Activated effector memory CD4-positive, alpha-beta T cell treated with anti-CD3 and anti-CD28 coated beads, Interleukin-2, amount 50 U/mL, for 16 hours (primary cell): ENCODE results near the gene CDR2L.
"Not testable (repeated sequence)": the region's sequence is repeated elsewhere in the genome, so short reads cannot be mapped to it uniquely, and the experiment has no call there.

Source experiments
- DNase-seq: peaks from one replicate; pipeline ENCODE4 v3.0.0-alpha.2; 2020

CDR2L gene

GRCh38 chr17:74960570-74961342 lies 26.7 kb upstream of the CDR2L start:
- peak; percentile 83 for DNase-seq

DNA sequence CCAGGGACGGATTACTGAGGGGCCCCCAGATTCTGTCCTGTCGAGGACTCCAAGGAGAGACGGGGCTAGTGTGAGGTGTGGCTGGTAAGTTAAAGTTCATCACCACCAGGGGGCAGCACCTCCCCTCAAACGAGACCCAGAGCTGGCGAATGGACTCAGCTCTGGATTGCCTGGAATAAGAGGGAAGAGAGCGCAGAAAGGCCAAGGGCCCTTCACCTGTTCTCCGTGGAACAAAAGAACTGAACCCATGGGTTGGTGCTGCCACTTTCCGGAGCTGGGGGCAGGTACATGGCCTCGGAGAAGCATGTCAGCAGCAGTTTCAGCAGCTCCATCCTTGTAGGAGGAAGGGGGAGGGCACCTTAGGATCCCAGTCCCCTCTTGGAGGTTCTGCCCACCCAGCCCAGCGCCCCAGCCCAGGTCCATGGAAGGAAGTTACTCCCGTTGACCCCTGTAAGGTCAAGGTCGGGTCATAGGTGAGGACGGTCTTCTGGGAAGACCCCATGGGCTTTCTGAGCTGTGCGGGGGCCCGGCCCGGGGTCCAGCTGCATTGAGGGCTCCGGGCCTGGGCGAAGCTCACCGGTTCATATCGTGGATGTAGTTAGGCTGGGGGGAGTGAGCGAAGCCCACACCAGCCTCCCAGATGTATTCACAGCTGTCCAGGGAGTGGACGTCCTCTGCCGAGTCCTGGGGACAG lies 25.6 kb upstream of the CDR2L start:
- DNase-seq: peak; percentile 93

DNA sequence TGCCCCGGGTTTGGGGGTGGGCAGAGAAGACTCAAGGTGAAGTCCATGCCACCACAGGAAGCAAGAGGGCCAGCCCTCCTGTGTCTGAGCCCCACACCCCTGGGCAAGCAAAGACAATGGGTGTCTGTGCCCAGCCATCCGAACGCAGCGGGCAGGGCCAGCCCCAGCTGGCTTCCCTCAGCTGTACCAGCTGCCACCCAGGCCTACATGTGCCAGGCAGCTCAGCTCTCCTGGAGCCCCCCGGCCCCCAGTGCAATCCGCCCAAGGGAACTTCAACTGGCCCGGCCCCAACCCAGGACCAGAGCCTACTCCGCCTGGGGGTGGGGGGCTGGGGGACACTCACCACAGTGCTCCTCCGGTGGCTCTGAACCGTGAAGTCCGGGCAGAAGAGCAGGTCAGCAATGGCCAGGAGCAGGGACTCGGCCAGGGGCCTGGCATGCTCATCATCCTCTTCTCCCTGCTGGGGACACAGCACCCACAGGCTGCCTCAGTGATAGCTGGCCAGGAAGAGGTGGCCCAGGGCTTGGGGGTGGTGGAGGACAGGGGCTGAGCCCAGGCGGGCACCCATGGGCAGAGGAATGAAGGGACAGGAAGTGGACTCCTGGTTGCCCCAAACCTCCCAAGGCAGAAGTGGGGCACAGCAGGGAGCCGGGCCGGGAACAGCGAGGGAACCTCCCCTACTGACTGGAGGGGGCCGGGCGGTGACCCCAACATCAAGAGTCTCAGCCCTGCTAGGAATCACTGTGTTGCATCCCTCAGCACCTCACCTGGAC lies 24.6 kb upstream of the CDR2L start:
- no peak for DNase-seq

- DNase-seq: no peak
These were observed 23.8 kb upstream of the CDR2L start for GRCh38 chr17:74963656-74964055.

DNA sequence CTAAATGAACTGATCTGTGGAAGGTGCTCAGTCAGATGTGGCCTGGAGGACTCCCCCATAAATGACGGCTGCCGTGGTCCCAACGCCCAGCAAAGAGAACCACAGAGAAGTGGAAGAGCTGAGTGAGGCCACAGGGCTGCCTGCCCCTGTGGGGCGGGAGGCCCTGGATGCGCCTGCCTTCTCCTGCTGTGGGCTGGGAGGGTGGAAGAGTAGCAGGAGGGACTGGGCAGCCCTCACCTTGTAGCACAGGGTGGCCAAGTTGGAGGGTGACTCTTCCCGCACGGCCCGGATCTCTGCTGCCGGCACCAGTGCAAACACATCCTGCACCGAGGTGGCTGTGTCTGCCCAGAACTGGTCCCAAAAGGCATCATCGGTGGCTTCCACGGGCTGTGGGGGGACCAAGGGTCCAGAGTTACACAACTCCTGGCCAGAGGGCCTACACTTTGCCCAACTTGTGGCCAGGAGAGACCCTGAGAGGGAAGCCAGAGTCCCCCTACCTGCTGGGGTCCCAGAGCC lies 23.1 kb upstream of the CDR2L start:
- no peak for DNase-seq

- DNase-seq: no peak
These were observed 22.3 kb upstream of the CDR2L start for GRCh38 chr17:74964988-74965622.

DNA sequence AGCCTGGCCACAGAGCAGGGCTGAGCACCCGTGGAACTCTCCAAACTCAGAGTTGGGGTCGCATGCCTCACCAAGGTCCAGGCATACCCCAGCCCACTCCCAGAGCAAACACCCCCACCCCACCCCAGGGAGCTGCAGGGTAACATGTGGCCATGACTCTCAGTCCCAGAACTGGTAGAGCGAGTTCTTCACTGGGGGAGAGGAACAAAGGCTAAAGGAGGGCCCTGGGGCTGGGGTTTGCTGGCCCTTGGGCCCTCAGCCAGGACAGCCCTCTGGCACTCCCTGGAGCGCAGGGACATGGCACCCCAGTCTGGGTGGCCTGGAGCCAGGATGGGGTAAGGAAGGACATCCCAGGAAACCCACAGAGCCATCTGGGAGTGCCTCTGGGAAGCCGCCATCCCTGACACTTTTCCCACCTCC lies 19.1 kb upstream of the CDR2L start:
- DNase-seq: no peak

DNA sequence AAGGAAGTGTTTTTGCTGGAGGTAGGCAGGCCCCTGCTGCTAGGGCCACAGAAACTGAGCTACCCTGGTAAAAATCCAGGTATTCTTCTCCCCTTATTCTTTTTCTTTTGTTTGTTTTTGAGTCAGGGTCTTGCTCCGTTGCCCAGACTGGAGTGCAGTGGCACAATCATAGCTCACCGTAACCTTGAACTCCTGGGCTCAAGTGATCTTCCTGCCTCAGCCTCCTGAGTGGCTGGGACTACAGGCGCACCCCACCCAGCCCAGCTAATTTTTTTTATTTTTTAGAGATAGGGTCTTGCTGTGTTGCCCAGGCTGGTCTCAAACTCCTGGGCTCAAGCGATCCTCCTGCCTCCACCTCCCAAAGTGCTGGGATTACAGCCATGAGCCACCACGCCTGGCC lies 17.9 kb upstream of the CDR2L start:
- DNase-seq: not testable (repeated sequence)

GRCh38 chr17:74970395-74970794 lies 17.0 kb upstream of the CDR2L start:
- no peak for DNase-seq

GRCh38 chr17:74971069-74971841 lies 16.2 kb upstream of the CDR2L start:
- no peak for DNase-seq

- no peak for DNase-seq
These were observed 15.7 kb upstream of the CDR2L start for GRCh38 chr17:74971842-74972106.

DNA sequence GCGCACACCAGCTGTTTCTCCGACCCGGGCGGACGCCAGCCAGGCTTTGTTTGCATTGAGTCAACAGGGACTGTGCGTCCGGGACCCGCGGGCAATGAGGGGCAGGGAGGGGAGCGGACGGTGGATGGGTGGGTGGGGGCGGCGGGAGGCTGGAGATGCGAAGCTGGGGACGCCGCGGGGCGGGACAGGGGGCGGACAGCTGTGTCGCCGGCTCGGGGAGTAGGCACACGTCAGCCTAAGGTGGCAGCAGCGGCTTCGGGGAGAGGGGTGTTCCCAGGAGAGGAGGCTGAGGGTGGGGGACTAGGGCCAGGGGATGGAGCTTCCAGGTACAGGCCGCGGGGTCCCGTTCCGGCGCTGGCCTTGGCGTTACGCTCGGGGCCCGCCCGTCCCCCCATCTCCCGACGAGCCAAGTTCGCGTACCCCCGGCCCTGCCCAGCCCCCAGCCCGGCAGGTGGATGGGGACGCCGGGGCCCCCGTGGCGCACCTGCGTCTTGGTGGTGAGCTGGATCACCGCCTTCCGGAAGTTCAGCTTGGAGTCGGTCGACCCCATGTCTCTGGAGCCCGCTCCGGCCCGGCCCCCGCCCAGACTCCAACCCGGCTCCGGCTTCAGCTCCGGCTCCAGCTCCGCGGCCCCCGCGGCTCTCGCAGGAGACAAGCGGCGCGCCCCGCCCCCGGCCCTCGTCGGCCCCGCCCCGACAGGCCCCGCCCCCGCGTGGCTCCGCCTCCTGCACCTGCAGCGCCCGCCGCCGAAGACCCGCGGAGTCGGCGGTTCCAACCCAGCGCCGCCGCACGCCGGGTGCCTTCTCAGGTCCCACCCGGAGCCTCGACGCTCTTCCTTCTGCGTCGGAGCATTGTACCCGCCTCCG lies 15.1 kb upstream of the CDR2L start, which contains the start of gene HID1:
Gene HID1 (minus strand): TSS at position 653 of the 866 bp plus-strand sequence. CDS start 103 bp downstream, at position 550.
- DNase-seq: peak; percentile 92

DNA sequence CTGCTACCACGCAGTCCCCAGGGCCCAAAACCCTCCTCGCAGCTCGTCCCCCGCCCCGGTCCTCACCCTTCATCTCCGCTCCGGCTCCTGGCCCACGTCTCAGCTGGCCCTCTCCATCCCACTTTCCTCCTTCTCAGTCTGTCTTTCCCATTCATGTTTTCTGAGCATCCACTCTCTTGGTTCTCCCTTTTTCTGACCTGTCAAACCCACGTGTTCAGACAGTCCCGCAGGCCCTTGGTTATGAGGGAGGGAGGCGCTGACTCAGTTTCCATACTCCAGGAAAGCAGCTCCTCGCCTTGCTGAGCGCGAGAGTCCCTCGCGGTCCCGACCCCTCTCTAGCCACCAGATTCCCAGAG lies 14.5 kb upstream of the CDR2L start:
- DNase-seq: no peak

DNA sequence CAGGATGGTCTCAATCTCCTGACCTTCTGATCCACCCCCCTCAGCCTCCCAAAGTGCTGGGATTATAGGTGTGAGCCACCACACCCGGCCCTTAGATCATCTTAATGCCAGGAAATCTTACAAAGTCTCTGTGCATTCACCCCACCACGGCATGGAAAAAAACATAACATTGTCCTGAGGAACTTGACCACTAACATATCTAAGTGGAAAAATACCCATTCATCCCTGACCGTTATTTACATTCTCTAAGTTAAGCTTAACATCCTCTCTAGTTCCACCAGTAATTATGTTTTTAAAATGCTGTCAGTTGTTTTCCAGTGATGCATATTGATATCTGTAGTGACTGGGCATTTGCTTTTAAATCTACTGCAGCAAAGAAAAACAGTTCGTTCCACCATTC lies 11.5 kb upstream of the CDR2L start:
- no peak for DNase-seq

- DNase-seq: no peak
These were observed 9.6 kb upstream of the CDR2L start for GRCh38 chr17:74977802-74978201.

DNA sequence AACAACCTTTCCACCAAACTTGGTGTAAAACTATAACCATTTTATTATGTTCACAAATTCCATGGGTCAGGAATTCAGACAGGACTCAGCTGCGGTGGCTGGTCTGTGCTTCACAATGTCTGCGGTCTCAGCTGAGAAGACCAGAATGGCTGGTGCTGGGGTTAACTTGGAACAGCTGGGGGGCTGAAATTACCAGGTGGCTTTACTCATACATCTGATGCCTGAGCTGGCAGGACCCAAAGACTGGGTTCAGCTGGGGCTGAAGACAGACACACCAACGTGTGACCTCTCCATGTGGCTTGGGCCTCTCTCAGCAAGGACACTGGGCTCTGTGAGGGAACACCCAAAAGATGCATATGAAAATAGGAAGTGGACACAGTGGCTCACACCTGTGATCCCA lies 9.2 kb upstream of the CDR2L start:
- DNase-seq: no peak

DNA sequence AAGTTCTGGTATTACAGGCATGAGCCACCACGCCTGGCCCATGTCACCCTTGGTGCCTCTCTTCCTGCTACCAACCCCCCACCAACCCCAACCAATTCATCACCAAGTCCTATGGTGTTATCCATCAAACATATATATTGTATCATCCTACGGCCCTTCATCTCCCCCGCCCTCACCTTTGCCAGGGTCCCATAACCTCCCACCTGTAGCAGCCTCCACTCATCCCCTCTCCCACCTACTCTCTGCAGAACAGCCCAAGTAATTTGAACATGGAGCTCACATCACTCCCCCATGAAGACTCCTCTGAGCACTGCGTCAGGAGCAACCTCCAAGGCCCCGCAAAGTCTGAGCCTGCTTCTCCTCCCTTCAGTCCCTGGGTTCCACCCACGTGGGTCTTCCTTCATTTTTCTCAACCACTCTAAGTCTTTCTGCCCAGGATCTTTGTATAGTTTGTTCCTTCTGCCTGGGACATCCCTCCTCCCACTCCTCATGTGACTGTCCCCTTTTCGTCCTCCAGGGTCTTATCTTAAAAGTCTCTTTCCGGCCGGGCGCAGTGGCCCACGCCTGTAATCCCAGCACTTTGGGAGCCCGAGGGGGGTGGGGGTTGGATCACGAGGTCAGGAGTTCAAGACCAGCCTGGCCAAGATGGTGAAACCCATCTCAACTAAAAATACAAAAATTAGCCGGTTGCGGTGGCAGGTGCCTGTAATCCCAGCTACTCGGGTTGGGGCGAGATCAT lies 7.9 kb upstream of the CDR2L start:
- DNase-seq: no peak

GRCh38 chr17:74981318-74981978 lies 6.0 kb upstream of the CDR2L start:
- DNase-seq: no peak

- DNase-seq: peak; percentile 93
These were observed 5.3 kb upstream of the CDR2L start for GRCh38 chr17:74981979-74982662.
